ENCODE results near the gene TMEM151B. TPM values are rescaled to one million over a fixed set of nuclear protein-coding genes. Genes with fewer than 3 reads are reported as not detected.

Gene TMEM151B
- total and polyA plus RNA-seq, 2 of the 13 experiments (the other 11 are each of a cell fraction or from before 2014, with no cell fraction given), result not detected

DNA sequence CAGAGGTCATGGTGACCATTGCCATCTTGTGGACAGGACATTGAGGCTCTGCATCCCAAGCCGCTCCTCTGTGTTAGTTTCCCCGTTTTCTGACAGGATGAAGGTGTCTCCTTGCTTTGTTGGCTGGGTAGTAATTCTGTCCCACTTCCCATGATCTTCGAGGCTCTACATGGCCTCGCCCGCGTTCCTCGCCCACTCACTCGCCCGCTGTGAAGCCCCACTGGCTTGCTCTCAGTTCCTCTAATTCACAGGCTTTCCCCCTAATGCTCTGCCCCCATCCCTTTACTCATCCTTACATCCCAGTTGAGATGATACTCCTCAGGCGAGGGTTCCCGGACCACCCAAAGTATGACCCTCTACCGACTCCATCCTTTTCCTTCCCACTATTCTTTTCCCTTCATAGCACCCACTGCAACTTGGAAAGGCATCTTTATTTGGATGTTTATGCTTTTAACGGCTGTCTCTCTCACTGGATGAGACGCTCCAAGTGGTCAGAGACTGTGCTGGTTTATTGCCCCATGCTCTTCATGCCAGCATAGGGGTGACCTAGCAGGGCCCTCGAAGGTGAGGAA, 12.4 kb upstream of the TMEM151B start (continued):
- TF ChIP-seq, protein P1, sequence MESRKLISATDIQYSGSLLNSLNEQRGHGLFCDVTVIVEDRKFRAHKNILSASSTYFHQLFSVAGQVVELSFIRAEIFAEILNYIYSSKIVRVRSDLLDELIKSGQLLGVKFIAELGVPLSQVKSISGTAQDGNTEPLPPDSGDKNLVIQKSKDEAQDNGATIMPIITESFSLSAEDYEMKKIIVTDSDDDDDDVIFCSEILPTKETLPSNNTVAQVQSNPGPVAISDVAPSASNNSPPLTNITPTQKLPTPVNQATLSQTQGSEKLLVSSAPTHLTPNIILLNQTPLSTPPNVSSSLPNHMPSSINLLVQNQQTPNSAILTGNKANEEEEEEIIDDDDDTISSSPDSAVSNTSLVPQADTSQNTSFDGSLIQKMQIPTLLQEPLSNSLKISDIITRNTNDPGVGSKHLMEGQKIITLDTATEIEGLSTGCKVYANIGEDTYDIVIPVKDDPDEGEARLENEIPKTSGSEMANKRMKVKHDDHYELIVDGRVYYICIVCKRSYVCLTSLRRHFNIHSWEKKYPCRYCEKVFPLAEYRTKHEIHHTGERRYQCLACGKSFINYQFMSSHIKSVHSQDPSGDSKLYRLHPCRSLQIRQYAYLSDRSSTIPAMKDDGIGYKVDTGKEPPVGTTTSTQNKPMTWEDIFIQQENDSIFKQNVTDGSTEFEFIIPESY (CRISPR knock-in tag; IDR thresholded peaks at IDR 0.05), result 0 out of 2 replicates have a peak, but pooled peaks have one; percentile 6

DNA sequence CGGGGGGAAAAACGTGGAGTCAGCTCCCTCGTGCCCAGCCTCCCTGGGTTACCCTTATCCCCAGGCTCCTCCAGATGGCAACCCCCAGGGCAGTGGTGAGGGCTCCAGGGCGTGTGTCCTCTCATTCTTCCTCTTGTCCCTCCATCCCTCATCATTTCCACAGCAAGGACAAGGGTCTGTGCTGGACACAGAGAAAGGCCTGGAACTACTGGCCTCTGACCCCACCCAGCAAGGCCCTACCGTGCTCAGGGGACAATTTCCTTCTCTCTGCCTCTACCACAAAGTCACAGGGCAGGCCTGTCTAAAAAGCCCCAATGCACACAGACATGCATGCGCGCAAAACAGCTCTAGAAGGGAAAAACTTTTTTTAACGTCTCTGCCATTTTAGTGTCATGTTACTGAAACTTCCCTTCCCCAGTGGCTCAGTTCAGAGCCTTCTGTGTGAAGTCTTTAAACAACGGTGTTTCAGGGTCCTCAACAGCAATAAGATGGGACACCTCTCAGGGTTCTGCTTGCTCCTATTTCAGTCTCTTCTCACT, 11.9 kb upstream of the TMEM151B start:
- peaks cover 16 to 49% of the 10 kb centered on the region in 2 experiments for H3K36me3 ChIP-seq (replicated peaks in 1 of 2; ENCODE audit: control insufficient read depth in 1 of 2, insufficient read depth in 2 of 2, low read length in 2 of 2)
- TF ChIP-seq, protein P2, sequence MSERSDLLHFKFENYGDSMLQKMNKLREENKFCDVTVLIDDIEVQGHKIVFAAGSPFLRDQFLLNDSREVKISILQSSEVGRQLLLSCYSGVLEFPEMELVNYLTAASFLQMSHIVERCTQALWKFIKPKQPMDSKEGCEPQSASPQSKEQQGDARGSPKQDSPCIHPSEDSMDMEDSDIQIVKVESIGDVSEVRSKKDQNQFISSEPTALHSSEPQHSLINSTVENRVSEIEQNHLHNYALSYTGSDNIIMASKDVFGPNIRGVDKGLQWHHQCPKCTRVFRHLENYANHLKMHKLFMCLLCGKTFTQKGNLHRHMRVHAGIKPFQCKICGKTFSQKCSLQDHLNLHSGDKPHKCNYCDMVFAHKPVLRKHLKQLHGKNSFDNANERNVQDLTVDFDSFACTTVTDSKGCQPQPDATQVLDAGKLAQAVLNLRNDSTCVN (CRISPR knock-in tag; IDR thresholded peaks at IDR 0.05; ENCODE audit: borderline replicate concordance), result no peak
- no peak for TF ChIP-seq SOX6 (IDR thresholded peaks at IDR 0.05)
- 0 out of 2 replicates have a peak, but pooled peaks have one; percentile 5 for TF ChIP-seq SOX6 (CRISPR knock-in tag; IDR thresholded peaks at IDR 0.05)
- 0 out of 4 replicates have a peak, but pooled peaks of 1 of the 2 experiments have one; percentile 4 for TF ChIP-seq MAFK (conservative IDR thresholded peaks at IDR 0.05 in 1 of 2, IDR thresholded peaks at IDR 0.05 in 1 of 2; ENCODE audit: low read length in 2 of 2)
- H3K27ac ChIP-seq (ENCODE audit: extremely low read length, insufficient read depth, low read length), result peak overlapping the region; percentile 74
- H3K27me3 ChIP-seq (ENCODE audit: control insufficient read depth in 1 of 2, insufficient read depth in 2 of 2, low read length in 2 of 2), result no peaks in the 10 kb centered on the region; a peak in 1 of 5 replicates
- H2AFZ ChIP-seq (ENCODE audit: low read length), result no peak overlapping the region
- DNase-seq (ENCODE audit: low spot score) (no peak), FAIRE-seq (no peak), ATAC-seq (no peak)
- peak overlapping the region; percentile 92; the same call in 1 of the 2 replicates for H3K9ac ChIP-seq (ENCODE audit: insufficient read depth, low read depth, low read length)
- WGBS (ENCODE audit: low lambda C conversion rate), result 93% methylated on average over 9 of the region's 9 CpGs
- intact Hi-C loops (cut with micrococcal nuclease; ENCODE audit: unreplicated experiment), result no loop called here
- ChIA-PET POLR2A (interaction anchor here (2.5 to 6.0 kb wide), 2 partner anchors 13 to 131 kb away, joined by 8 to 264 read pairs; partner anchors contain the start of genes HSP90AB1, MRPL14 and TMEM63B), CTCF (ENCODE audit: low intra/inter-chr PET ratio, low total read pairs) (interaction anchor here (0.7 to 1.5 kb wide), 3 partner anchors 37 to 107 kb away, joined by 3 to 4 read pairs (median 4); no protein-coding TSS in a partner anchor)
- peak overlapping the region; percentile 96; the same call in 1 of the 2 replicates for H3K4me2 ChIP-seq (ENCODE audit: low read depth, low read length)
- peaks cover 56% of the 10 kb centered on the region for H3K4me1 ChIP-seq (ENCODE audit: insufficient read depth, low read length)
- no peak overlapping the region for H3K4me3 ChIP-seq (replicated peaks in 1 of 3; ENCODE audit: insufficient read depth in 1 of 3, low read depth in 2 of 3, low read length in 3 of 3)
- H3K79me2 ChIP-seq (ENCODE audit: insufficient read depth, low read length), result peaks cover 21% of the 10 kb centered on the region
- H4K20me1 ChIP-seq (ENCODE audit: insufficient read depth, low read length), result peaks cover 31% of the 10 kb centered on the region
- in situ Hi-C loops (cut with HindIII; ENCODE audit: extremely low pct_ligation_motif_present, low pct_unique_long_range_greater_than_20kb), result no loop called here
- no peaks in the 10 kb centered on the region for H3K9me3 ChIP-seq (ENCODE audit: low read length)
- BruUV-seq (replicated peaks), result no TSS peak

All from HepG2 (cell line).